HG03521 (cell line): Measurements from ENCODE around the gene PCNX3.

ENCODE experiments used
- ATAC-seq: cut with Tn5 transposase; IDR thresholded peaks from one replicate; pipeline ENCODE4 v1.9.1; 2021; ENCODE audit warnings: mild to moderate bottlenecking, moderate library complexity; ENCODE audit not compliant: unreplicated experiment

PCNX3 gene

GRCh38 chr11:65685981-65686380 is 70.4 kb downstream of the PCNX3 start:
- ATAC-seq: no peak
